PC-3 (cell line): ENCODE data around the gene GFY.

Experiments used
- EZH2 ChIP-seq: fragments of 300-600 bp; sonication (generic); IDR thresholded peaks from one replicate; pipeline ENCODE4 v1.6.1; 2017; ENCODE audit warnings: antibody characterized with exemption, mild to moderate bottlenecking, low read length; ENCODE audit not compliant: unreplicated experiment
- TF ChIP-seq, protein P1 (sequence below): fragments of 300-600 bp; sonication (generic); conservative IDR thresholded peaks from 2 replicates; pipeline ENCODE4 v1.5.1; 2017; ENCODE audit warnings: antibody characterized with exemption, low read depth, mild to moderate bottlenecking, low read length

- TF ChIP-seq, protein P1, sequence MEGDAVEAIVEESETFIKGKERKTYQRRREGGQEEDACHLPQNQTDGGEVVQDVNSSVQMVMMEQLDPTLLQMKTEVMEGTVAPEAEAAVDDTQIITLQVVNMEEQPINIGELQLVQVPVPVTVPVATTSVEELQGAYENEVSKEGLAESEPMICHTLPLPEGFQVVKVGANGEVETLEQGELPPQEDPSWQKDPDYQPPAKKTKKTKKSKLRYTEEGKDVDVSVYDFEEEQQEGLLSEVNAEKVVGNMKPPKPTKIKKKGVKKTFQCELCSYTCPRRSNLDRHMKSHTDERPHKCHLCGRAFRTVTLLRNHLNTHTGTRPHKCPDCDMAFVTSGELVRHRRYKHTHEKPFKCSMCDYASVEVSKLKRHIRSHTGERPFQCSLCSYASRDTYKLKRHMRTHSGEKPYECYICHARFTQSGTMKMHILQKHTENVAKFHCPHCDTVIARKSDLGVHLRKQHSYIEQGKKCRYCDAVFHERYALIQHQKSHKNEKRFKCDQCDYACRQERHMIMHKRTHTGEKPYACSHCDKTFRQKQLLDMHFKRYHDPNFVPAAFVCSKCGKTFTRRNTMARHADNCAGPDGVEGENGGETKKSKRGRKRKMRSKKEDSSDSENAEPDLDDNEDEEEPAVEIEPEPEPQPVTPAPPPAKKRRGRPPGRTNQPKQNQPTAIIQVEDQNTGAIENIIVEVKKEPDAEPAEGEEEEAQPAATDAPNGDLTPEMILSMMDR, result no peak
- no peak for TF ChIP-seq EZH2
These were observed 33.3 kb downstream of the GFY start for GRCh38 chr19:49458567-49458903.
